Ovary (tissue), 3 donors: ENCODE results near the gene GRID2.

ENCODE experiments used
- EP300 ChIP-seq: sonication (generic); formaldehyde crosslinking; IDR thresholded peaks from one replicate; pipeline ENCODE4 v1.6.1; 2017; ENCODE audit warnings: antibody characterized with exemption
- POLR2A ChIP-seq: fragments of 450-650 bp; IDR thresholded peaks from one replicate; pipeline ENCODE4 v1.6.1; 2017; ENCODE audit warnings: antibody characterized with exemption, mild to moderate bottlenecking, moderate library complexity
- TF ChIP-seq, protein P1 (sequence below), 3 donors: fragments of 450-650 bp in 2 of 3; fragments of 200-600 bp in 1 of 3; IDR thresholded peaks; one replicate each; pipeline versions ENCODE4 v1.5.1 to v1.8.0; 2016 to 2022; ENCODE audit warnings: antibody characterized with exemption in 3 of 3, mild to moderate bottlenecking in 1 of 3
- donor health status: DM: no; HTN: no; CAD: no.

DNA sequence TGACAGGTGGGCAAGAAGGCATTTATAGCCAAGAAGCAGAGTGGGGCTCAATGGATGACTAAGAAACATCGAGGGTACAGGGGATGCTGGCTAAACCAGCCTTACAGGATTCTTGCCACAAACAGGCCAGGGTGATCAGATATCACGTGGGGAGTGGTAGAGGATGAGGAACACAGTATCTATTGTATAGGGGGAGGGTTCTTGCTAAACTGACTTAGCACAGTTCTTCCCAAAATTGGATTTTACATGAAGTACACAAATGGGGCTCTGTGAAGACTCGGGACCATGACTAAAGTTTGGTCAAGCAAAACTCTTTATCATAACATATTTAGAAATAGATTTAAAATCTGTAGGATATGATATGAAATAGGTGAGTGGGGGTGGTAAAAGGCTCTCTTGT is 1380.8 kb downstream of the GRID2 start:
- TF ChIP-seq, protein P1, sequence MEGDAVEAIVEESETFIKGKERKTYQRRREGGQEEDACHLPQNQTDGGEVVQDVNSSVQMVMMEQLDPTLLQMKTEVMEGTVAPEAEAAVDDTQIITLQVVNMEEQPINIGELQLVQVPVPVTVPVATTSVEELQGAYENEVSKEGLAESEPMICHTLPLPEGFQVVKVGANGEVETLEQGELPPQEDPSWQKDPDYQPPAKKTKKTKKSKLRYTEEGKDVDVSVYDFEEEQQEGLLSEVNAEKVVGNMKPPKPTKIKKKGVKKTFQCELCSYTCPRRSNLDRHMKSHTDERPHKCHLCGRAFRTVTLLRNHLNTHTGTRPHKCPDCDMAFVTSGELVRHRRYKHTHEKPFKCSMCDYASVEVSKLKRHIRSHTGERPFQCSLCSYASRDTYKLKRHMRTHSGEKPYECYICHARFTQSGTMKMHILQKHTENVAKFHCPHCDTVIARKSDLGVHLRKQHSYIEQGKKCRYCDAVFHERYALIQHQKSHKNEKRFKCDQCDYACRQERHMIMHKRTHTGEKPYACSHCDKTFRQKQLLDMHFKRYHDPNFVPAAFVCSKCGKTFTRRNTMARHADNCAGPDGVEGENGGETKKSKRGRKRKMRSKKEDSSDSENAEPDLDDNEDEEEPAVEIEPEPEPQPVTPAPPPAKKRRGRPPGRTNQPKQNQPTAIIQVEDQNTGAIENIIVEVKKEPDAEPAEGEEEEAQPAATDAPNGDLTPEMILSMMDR (IDR thresholded peaks at IDR 0.05), result no peak
- no peak for TF ChIP-seq EP300
- no peak for TF ChIP-seq POLR2A
